VCaP (cell line): Measurements from ENCODE around the gene HSPB1.
"Not testable (repeated sequence)": the region's sequence is repeated elsewhere in the genome, so short reads cannot be mapped to it uniquely, and the experiment has no call there.

ENCODE experiments used
- H3K27ac ChIP-seq: fragments of 450-650 bp; 2 replicates; pipeline ENCODE4 v1.5.1; 2017
- TF ChIP-seq, protein P1 (sequence below): fragments of 450-650 bp; conservative IDR thresholded peaks from 2 replicates; pipeline ENCODE4 v1.5.1; 2017; ENCODE audit warnings: mild to moderate bottlenecking, moderate library complexity

The HSPB1 gene

DNA sequence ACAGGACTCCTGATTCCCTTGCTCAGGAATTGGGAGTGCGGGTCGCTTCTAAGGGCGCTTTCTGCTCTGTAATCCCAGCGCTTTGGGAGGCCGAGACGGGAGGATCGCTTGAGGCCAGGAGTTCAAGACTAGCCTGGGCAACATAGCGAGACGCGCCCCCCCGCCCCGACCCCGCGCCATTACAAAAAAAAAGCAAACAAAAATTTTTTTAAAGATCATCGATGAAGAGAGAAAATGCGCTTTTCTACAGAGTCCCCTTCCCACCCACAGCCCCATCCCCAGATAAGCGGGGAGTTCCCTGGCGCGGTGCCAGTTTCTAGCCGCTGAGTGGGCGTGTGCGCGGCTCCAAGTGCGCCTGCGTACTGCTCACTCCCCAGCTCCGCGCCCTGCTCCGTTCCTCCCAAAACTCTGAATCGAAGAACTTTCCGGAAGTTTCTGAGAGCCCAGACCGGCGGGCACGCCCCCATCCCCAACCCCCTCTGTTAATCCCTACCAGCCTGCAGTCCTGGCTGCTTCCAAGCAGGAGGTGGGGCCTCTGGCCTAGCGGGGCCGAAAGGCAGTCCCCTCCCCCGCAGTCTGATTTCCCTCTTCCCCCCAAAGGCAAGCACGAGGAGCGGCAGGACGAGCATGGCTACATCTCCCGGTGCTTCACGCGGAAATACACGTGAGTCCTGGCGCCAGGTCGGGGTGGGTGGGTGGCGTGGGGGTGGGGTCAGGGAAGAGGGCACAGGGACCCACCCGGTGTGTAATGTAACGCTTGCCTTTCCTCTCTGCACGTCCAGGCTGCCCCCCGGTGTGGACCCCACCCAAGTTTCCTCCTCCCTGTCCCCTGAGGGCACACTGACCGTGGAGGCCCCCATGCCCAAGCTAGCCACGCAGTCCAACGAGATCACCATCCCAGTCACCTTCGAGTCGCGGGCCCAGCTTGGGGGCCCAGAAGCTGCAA lies 1.0 kb downstream of the HSPB1 start:
- TF ChIP-seq, protein P1, sequence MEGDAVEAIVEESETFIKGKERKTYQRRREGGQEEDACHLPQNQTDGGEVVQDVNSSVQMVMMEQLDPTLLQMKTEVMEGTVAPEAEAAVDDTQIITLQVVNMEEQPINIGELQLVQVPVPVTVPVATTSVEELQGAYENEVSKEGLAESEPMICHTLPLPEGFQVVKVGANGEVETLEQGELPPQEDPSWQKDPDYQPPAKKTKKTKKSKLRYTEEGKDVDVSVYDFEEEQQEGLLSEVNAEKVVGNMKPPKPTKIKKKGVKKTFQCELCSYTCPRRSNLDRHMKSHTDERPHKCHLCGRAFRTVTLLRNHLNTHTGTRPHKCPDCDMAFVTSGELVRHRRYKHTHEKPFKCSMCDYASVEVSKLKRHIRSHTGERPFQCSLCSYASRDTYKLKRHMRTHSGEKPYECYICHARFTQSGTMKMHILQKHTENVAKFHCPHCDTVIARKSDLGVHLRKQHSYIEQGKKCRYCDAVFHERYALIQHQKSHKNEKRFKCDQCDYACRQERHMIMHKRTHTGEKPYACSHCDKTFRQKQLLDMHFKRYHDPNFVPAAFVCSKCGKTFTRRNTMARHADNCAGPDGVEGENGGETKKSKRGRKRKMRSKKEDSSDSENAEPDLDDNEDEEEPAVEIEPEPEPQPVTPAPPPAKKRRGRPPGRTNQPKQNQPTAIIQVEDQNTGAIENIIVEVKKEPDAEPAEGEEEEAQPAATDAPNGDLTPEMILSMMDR: no peak
- peak overlapping the region; percentile 56; the same call in 1 of the 2 replicates for H3K27ac ChIP-seq

DNA sequence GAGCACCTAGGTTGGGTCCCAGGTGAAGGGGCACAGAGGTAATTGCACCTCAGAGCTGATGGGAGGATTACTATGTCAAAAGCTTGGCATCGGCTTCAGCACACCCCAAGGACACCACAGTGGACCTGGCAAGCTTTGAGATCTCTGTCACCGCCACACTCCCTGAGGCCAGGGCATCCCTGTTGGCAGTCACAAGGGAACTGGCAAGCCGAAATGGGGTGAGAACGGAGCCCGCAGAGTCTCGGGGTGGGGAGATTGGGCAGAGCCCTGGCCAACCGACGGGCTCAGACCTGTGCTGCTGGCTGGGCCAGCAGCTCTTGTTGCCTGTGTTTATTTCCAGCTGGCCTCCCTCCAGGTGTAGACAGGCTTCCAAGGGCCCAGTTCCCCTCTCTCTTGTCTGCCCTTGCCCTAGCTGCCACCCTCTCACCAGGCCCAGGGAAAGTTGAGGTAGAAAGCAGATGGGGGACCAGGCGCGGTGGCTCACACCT lies 2.5 kb downstream of the HSPB1 start:
- peak overlapping the region; percentile 56 for H3K27ac ChIP-seq

DNA sequence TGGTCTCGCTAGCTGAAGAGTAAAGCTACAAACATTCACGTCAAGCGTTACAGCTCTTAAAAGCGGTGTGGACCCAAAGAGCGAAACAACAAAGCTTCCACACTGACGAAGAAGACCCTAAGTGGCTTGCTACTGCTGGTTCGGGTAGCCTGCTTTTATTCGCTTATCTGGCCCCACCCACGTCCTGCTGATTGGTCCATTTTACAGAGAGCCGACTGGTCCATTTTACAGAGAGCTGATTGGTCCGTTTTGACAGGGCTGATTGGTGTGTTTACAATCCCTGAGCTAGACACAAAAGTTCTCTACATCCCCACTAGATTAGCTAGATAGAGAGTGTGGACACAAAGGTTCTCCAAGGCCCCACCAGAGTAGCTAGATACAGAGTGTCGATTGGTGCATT lies 6.4 kb downstream of the HSPB1 start:
- not testable (repeated sequence) for H3K27ac ChIP-seq

More for the DNA sequence above, 2.5 kb downstream of the HSPB1 start:
- TF ChIP-seq, protein P1: no peak

DNA sequence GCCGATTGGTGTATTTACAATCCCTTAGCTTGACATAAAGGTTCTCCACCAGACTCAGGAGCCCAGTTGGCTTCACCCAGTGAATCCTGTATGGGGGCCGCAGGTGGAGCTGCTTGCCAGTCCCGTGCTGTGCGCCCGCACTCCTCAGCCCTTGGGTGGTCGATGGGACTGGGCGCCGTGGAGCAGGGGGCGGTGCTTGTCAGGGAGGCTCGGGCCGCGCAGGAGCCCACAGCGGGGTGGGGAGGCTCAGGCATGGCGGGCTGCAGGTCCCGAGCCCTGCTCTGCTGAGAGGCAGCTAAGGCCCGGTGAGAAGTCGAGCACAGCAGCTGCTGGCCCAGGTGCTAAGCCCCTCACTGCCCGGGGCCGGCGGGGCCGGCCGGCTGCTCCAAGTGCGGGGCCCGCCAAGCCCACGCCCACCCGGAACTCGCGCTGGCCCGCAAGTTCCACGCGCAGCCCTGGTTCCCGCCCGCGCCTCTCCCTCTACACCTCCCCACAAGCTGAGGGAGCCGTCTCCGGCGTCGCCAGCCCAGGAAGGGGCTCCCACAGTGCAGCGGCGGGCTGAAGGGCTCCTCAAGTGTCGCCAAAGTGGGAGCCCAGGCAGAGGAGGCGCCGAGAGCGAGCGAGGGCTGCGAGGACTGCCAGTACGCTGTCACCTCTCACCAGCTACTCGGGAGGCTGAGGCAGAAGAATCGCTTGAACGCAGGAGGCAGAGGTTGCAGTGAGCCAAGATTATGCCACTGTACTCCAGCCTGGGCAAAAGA lies 7.0 kb downstream of the HSPB1 start:
- H3K27ac ChIP-seq: peak overlapping the region; percentile 73

DNA sequence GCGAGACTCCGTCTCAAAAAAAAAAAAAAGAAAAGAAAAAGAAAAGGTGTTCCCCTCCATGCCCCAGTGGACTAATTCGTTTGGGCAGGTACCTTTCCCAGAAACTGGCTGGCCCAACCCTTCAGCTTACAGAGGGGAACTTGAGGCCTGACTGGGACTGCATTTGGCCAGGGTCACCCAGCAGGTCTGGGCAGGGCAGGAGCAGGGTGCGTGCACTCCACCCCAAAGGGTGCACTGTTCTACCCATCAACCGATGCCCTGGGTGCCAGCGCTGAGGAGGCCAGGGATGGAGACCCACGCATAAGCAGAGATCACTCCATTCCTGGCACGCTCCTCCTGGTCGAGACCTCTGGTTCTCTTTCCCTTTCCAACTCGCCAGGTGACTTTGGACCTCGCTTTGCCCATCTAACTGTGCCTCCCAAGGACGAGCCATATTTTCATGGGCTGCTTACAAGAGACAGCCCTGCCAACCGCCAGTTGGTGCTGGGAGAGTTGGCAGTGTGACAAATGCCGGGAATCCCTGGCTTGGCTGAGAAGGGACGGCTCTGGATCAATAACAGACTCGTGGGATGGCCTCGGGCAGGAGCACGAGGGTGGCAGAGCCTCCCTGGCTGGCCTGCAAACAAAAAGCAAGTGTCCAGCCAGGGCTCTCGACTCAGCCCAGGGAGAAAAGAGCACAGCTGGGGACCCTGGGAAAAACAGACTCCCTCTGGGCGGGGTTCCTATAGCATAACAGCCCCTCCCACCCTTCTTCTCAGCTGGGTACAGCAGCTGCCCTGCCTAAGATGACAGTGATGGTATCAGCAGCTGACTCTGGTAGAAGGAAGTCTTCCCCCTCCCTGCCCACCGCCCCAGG lies 7.9 kb downstream of the HSPB1 start:
- TF ChIP-seq, protein P1: no peak
- H3K27ac ChIP-seq: peak overlapping the region; percentile 73

DNA sequence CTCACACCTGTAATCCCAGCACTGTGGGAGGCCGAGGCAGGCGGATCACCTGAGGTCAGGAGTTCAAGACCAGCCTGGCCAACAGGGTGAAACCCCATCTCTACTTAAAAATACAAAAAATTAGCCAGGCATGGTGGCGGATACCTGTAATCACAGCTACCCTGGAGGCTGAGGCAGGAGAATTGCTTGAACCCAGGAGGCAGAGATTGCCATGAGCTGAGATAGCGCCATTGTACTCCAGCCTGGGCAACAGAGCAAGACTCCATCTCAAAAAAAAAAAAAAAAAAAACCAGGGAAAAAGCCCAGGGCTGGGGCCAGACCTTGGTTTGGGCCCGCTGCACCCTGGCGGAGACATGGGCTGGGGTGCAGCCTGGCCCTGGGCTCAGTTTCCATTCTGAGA lies 9.4 kb downstream of the HSPB1 start:
- not testable (repeated sequence) for H3K27ac ChIP-seq

DNA sequence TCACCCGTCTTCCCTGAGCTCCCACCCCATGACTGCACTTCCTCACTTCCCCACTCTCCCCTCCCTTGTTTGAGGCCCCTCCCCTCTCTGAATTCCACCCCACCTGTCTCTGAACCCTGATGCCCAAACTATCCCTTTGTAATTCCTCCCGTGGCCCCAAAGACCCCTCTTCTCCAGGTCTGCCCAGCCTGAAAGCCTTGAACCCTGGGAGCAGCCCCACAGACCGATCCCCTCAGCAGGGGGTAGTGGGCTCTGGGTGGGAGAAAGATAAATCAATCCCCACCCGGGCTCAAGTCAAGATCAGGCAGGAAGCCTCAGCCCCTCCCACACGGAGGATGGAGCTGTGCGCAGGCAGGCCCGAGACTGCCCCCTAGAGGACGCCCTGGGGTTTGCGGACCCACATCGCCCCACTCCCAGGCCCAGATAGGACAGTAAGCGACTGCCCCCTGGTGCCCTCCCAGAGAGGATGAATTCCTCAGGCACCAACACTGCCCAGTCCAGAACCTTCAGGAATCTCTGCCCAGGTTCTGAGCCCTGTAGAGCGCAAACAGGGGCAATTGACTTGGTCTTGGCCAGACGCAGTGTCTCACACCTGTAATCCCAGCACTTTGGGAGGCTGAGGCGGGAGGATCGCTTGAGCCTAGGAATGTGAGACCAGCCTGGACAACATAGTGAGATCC lies 11.7 kb downstream of the HSPB1 start:
- H3K27ac ChIP-seq: no peak overlapping the region

DNA sequence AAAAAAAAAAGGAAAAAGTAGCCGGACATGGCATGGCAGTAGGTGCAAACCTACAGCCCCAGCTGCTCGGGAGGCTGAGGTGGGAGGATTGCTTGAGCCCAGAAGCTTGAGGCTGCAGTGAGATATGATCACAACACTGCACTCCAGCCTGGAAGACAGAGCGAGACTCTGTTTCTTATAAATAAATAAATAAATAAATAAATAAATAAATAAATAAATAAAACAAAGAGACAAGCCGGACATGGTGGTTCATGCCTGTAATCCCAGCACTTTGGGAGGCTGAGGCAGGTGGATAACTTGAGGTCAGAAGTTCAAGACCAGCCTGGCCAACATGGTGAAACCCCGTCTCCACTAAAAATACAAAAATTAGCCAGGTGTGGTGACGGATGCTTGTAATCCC lies 12.3 kb downstream of the HSPB1 start:
- not testable (repeated sequence) for H3K27ac ChIP-seq

More for the DNA sequence above, 11.7 kb downstream of the HSPB1 start:
- TF ChIP-seq, protein P1: peak; percentile 99

DNA sequence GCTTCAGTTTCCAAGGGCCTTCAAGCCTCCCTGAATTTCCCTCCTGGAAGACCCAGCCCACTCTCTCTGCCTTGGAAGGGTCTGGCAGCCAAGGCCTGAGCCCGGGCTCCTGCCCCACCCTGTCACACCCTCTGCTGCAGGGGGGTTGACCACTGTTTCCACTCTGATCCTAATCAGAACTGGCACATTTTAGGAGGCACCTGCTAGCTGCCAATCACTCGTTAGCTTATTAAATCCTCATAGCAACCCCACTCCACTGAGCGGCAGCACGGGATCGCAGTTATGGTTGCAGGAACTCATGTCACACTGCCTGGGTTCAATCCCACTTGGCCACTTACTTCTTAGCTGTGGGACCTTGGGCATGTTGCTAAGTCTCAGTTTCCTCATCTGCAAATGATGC lies 12.9 kb downstream of the HSPB1 start:
- no peak overlapping the region for H3K27ac ChIP-seq
- TF ChIP-seq, protein P1: no peak
